Endometrial microvascular endothelial cells (primary cell): ENCODE data around the gene MEIOSIN. TPM values are rescaled to one million over a fixed set of nuclear protein-coding genes. Genes with fewer than 3 reads are reported as not detected.

Source experiments
- in situ Hi-C: cut with HindIII; loops from 2 replicates; pipeline ENCODE4 v1.10.0; 2017; ENCODE audit warnings: low sequenced_read_pairs, low pct_unique_long_range_greater_than_20kb; ENCODE audit errors: inconsistent ontology term
- total RNA-seq: library from RNA; depleted of rRNA; stranded (reverse); fragments of >200 nt; gene quantifications from one replicate; pipeline ENCODE4 v1.2.3, GENCODE V29; 2015; ENCODE audit errors: inconsistent ontology term

MEIOSIN gene
- total RNA-seq, 1 donor from 2014 or later, result not detected

GRCh38 chr19:45762870-45763631, 29.8 kb downstream of the MEIOSIN start:
- in situ Hi-C loops, result no loop called here

- in situ Hi-C loops, result no loop called here
These were observed 30.6 kb downstream of the MEIOSIN start for GRCh38 chr19:45763691-45764294.

- in situ Hi-C loops, result no loop called here
These were observed 31.2 kb downstream of the MEIOSIN start for GRCh38 chr19:45764475-45764874.

- in situ Hi-C loops, result no loop called here
These were observed 31.9 kb downstream of the MEIOSIN start for GRCh38 chr19:45764945-45765701.

GRCh38 chr19:45765702-45766295, 32.6 kb downstream of the MEIOSIN start:
- in situ Hi-C loops, result no loop called here

- in situ Hi-C loops, result no loop called here
These were observed 33.1 kb downstream of the MEIOSIN start for GRCh38 chr19:45766296-45766868.

- in situ Hi-C loops, result no loop called here
These were observed 33.7 kb downstream of the MEIOSIN start for GRCh38 chr19:45766869-45767346.

- in situ Hi-C loops, result no loop called here
These were observed 34.2 kb downstream of the MEIOSIN start for GRCh38 chr19:45767410-45767880.

GRCh38 chr19:45767881-45768654, 34.8 kb downstream of the MEIOSIN start:
- in situ Hi-C loops, result no loop called here

- in situ Hi-C loops, result no loop called here
These were observed 35.4 kb downstream of the MEIOSIN start for GRCh38 chr19:45768655-45768983.

- in situ Hi-C loops, result no loop called here
These were observed 35.9 kb downstream of the MEIOSIN start, which contains the start of gene SIX5 for GRCh38 chr19:45768984-45769782. TSS of gene SIX5 (minus strand) at chr19:45769252. CDS start at chr19:45768844, 408 bp downstream.

- in situ Hi-C loops, result no loop called here
These were observed 36.6 kb downstream of the MEIOSIN start for GRCh38 chr19:45769821-45770191.

GRCh38 chr19:45770192-45771101, 37.2 kb downstream of the MEIOSIN start:
- in situ Hi-C loops, result no loop called here

GRCh38 chr19:45771311-45771933, 38.2 kb downstream of the MEIOSIN start:
- in situ Hi-C loops, result no loop called here

GRCh38 chr19:45772130-45772840, 39.0 kb downstream of the MEIOSIN start:
- in situ Hi-C loops, result no loop called here

GRCh38 chr19:45772912-45773311, 39.7 kb downstream of the MEIOSIN start:
- in situ Hi-C loops, result no loop called here
